ENCODE results near the gene PYCR2.

Gene PYCR2

GRCh38 chr1:225873281-225873850 is 50.7 kb downstream of the PYCR2 start:
- no peak for DNase-seq

GRCh38 chr1:225872075-225872430 is 52.0 kb downstream of the PYCR2 start:
- DNase-seq: no peak

DNA sequence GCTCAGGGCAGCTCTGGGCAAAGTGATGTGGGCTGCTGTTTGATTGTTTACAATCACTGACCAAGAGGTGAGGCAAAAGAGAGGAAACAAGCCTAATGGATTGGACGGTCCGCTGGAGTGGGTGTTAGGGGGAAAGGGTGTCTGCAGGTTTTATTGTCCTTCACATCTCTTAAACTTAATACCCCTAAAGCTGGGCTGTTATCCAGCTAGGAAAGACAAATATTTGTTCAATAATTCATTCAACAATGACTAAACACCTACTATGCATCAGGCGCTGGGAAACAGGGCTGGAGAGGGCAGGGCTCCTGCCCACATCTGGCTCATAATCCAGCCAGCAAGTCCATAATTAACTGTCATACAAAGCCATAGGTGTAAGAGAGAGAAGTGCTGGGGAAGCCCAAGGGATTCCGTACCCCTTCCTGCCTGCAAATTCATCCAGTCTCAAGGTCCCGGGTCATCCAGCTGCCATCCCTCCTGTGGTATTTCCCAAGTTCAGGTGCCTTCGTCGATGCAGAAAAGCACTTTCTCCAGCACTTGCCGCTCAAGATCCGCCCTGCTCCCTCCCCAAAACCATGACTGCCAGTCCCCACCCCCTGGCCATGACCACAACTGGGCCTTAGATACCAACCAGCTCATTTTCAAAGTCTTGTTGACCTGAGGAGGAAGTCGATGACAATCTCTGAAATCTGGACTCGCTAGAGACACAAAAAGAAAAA is 52.5 kb downstream of the PYCR2 start:
- DNase-seq: no peak

DNA sequence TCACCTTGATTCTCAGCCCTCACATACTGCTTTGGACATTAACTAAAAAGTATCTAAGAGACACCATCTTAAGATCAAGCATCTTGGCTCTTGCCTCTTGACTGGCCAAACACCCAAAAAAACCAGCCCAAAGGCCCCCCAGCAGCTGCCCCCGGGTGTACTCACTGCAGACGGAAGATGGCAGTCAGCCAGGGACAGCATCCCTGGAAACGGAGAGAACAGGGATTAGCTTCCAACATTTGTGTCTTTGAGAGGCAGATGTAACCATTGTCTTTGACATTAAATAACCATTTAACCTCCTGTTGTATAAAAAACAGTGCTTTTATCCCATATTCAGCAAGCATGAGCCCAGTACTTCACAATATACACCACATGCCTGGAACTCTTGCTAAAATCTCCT is 53.1 kb downstream of the PYCR2 start:
- no peak for DNase-seq
